ENCODE measurements around the gene FASTK. TPM values are rescaled to one million over a fixed set of nuclear protein-coding genes. Genes with fewer than 3 reads are reported as not detected.

FASTK gene
- total RNA-seq, 1 experiment from 2014 or later: 86.4 TPM

DNA sequence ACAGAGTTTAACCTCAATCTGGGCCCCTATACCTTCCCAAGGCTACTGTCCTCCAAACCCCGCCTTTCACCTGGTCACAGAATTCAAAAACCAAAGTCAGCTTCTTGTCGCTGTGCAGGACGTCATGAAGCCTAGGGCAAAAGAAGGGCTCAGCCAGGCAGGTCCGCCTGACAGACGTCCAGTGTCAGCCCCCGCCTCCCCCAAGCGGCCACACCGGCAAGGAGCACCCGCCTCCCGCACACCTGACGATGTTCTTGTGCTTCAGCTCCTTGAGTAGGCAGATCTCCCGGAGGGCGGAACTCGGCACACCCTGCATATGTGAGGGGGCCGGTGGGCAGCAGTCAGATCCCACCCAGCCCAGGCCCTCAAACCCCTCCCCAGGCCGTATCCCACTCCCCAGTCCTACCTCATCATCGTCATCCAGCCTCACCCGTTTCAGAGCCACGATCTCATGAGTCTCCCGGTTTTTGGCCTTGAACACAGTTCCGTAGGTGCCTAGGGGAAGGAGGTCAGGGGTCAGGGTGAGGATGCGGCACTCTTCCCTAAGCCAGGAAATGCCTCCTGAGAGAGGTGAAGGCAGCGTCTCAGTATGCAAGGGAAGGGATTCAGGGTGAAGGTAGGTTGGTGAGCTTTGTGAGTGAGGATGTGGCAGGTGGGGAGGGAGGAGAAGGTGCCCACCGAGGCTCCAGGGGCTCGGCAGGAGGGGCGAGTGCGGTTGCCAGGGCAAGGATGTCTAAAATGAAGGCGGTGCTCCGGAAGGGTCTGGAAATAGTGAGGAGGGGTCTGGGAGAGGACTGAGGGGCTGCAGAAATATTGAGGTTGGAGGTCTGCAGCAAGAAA, 23.7 kb downstream of the FASTK start:
- Histone ChIP-seq H3K9ac (ENCODE audit: low read length) (peak overlapping the region; percentile 91), H3K36me3 (ENCODE audit: control insufficient read depth in 1 of 2, insufficient read depth in 2 of 2, low read length in 2 of 2) (no peaks in the 10 kb centered on the region), H3K4me1 (ENCODE audit: control insufficient read depth in 1 of 2, insufficient read depth in 2 of 2, low read length in 2 of 2) (peaks cover 21 to 36% of the 10 kb centered on the region in 2 experiments), H3K79me2 (ENCODE audit: insufficient read depth, low read length) (peaks cover 23% of the 10 kb centered on the region), H3K9me2 (ENCODE audit: insufficient read depth) (no peaks in the 10 kb centered on the region), H3K4me3 (replicated peaks in 1 of 2; ENCODE audit: low read depth in 1 of 2, low read length in 2 of 2) (peak overlapping the region; percentile 81 to 90), H3K27me3 (ENCODE audit: insufficient read depth, low read length) (no peaks in the 10 kb centered on the region), H4K20me1 (ENCODE audit: insufficient read depth) (no peaks in the 10 kb centered on the region), H3K27ac (ENCODE audit: low read depth, low read length) (peak overlapping the region; percentile 38; the same call in 1 of the 2 replicates), H2AFZ (ENCODE audit: low read depth, low read length, poor library complexity, severe bottlenecking) (no peak overlapping the region), H3K4me2 (ENCODE audit: low read length) (peak overlapping the region; percentile 95), H3K9me3 (ENCODE audit: control insufficient read depth in 1 of 2, insufficient read depth in 1 of 2, low read depth in 1 of 2, low read length in 2 of 2) (no peaks in the 10 kb centered on the region)
- TF ChIP-seq CTCF (IDR thresholded peaks at IDR 0.05 in 2 of 3, conservative IDR thresholded peaks at IDR 0.05 in 1 of 3; ENCODE audit: borderline replicate concordance in 1 of 3, insufficient read depth in 1 of 3, low read depth in 2 of 3, low read length in 2 of 3) (no peak), POLR2AphosphoS5 (IDR thresholded peaks at IDR 0.05; ENCODE audit: low read depth, low read length) (no peak), TCF7L2 (IDR thresholded peaks at IDR 0.05; ENCODE audit: borderline replicate concordance, extremely low read depth, insufficient read depth, insufficient read length) (no peak), YY1 (IDR thresholded peaks at IDR 0.05; ENCODE audit: extremely low read depth, insufficient replicate concordance, low read depth, low read length) (no peak), SIN3A (IDR thresholded peaks at IDR 0.05; ENCODE audit: low read depth) (no peak), EZH2 (IDR thresholded peaks at IDR 0.05) (no peak), RAD21 (IDR thresholded peaks at IDR 0.05; ENCODE audit: low read depth) (no peak), JUND (IDR thresholded peaks at IDR 0.05) (no peak), MAX (IDR thresholded peaks at IDR 0.05) (no peak), ZBTB33 (IDR thresholded peaks at IDR 0.05; ENCODE audit: extremely low read depth, insufficient replicate concordance, low read length) (no peak), CBX3 (IDR thresholded peaks at IDR 0.05; ENCODE audit: low read depth) (no peak), ZNF274 (IDR thresholded peaks at IDR 0.05; ENCODE audit: low read depth, low read length) (no peak), REST (IDR thresholded peaks at IDR 0.05; ENCODE audit: low read depth) (no peak), POLR2A (IDR thresholded peaks at IDR 0.05; ENCODE audit: borderline replicate concordance, extremely low read depth, insufficient read depth, insufficient read length) (no peak), FOSL1 (IDR thresholded peaks at IDR 0.05; ENCODE audit: low read depth) (no peak), EZH2phosphoT487 (IDR thresholded peaks at IDR 0.05; ENCODE audit: borderline replicate concordance) (no peak), SP1 (IDR thresholded peaks at IDR 0.05; ENCODE audit: low read depth) (no peak), SRF (IDR thresholded peaks at IDR 0.05; ENCODE audit: low read depth) (no peak), ATF3 (IDR thresholded peaks at IDR 0.05) (no peak)
- intact Hi-C loops (cut with micrococcal nuclease): no loop called here
- BruUV-seq (replicated peaks): no TSS peak
- ChIA-PET CTCF (no interaction called here), POLR2A (no interaction called here), RAD21 (ENCODE audit: low non-redundant PET in 1 of 2, low total read pairs in 2 of 2, uncharacterized antibody in 2 of 2, unreplicated experiment in 2 of 2) (no interaction called here)
- DNase-seq (ENCODE audit: low read depth, low spot score) (no peak), ATAC-seq (no peak)

All from HCT116 (cell line).